Retinal pigment epithelial cell (primary cell): ENCODE data around the gene RING1.

Experiments
- DNase-seq: peaks from one replicate; pipeline ENCODE4 v3.0.0-alpha.2; 2010; ENCODE audit warnings: low read depth
- H3K4me3 ChIP-seq: 2 replicates; pipeline ENCODE4 v1.5.1; 2011; ENCODE audit warnings: mild to moderate bottlenecking, low read length, control low read depth, moderate library complexity
- CTCF ChIP-seq: conservative IDR thresholded peaks from 2 replicates; pipeline ENCODE4 v1.5.1; 2011; ENCODE audit warnings: low read depth, low read length, control low read depth, inconsistent platforms

Gene RING1

GRCh38 chr6:33200219-33201146 lies 7.8 kb upstream of the RING1 start, which contains the start of the genes RXRB and SLC39A7:
Gene RXRB, minus strand, starts transcription at chr6:33200665. Its CDS starts 189 bp downstream, at chr6:33200476.
Gene SLC39A7, plus strand, starts transcription at chr6:33200867. Its CDS starts 379 bp downstream, at chr6:33201246.
- DNase-seq = peak; percentile 94
- TF ChIP-seq CTCF = no peak
- H3K4me3 ChIP-seq = peak within 1 kb of the TSS; percentile 95

GRCh38 chr6:33201147-33201545 lies 7.2 kb upstream of the RING1 start:
- peak overlapping the region; percentile 95 for H3K4me3 ChIP-seq
- DNase-seq = no peak
- TF ChIP-seq CTCF = peak; percentile 7

- H3K4me3 ChIP-seq = peak overlapping the region; percentile 95
- TF ChIP-seq CTCF = no peak
- DNase-seq = no peak
Measured at GRCh38 chr6:33201935-33202334, 6.4 kb upstream of the RING1 start.

- DNase-seq = no peak
- H3K4me3 ChIP-seq = no peak overlapping the region
- TF ChIP-seq CTCF = no peak
Measured at GRCh38 chr6:33202799-33203198, 5.5 kb upstream of the RING1 start.

- H3K4me3 ChIP-seq = no peak overlapping the region
- TF ChIP-seq CTCF = no peak
- DNase-seq = no peak
Measured at GRCh38 chr6:33203443-33204164, 4.7 kb upstream of the RING1 start.

- peak overlapping the region; percentile 23 for H3K4me3 ChIP-seq
- no peak for TF ChIP-seq CTCF
- DNase-seq = no peak
Measured at GRCh38 chr6:33204165-33204414, 4.2 kb upstream of the RING1 start.
